ENCODE data around the gene TMEM178B. TPM values are rescaled to one million over a fixed set of nuclear protein-coding genes. Genes with fewer than 3 reads are reported as not detected.

TMEM178B gene
- total and polyA plus RNA-seq, 9 donors: 0.10 to 1.6 (median 0.30) TPM

DNA sequence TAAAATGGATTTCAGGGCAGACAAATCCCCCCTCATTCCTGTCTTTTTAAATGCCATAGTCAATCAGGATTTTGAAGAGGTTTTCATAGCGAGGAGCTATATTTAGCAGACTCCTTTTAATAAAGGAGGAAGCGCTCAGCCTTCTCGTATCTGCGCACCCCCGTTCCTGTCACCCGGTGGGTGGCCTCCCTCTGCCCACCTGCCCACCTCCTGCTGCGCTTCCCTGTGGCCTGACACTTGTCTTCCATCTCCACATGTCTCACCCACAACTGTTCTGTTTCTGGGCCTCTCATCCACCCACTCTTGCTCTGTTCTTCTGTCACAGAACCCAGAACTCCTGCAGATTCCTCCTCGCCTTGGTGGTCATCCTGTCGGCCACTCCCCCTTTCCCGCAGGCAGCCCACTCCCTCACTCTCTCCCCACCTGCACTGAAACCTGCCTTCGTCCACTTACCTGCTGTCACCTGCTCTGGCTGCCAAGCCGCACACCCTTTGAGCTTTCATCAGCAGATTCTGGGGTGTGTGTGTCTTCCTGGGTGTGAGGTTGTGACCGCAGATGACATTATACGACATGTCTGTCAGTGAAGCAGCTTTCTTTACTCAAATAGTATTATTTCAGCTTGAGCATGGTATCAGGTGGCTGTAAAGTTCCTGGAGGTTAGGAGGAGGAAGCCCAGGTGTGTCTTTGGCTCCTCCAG is 313.8 kb downstream of the TMEM178B start:
- H3K9me3 ChIP-seq: no peaks in the 10 kb centered on the region

DNA sequence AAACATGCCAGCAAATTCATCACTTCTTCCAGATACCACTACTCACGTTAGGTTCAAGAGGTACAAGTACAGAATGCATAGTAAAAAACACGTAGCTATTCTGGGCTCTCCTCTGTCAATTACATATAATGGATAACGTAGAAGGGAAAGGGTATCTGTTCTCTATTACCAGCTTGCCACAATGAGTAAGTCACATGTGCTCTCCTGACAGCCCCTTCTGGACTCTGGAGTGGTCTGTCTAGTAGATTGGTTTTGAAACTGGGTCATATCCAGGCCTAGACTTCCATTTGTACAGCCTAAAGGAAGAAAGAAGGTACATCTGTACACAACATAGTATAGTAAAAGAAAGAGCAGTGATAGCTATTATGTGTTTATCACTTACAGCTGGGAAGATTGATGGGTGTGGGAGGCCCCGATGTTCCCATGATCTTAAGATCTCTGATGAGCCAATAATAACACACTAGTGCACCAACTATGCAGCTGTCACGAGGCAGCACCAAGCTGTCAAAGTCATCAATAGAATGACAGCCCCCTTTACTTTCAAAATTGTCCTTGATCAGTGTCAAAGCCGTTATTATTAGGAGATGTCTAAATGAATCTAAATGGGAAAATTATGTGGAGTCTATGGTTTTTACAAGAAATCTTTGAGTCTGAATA is 315.4 kb downstream of the TMEM178B start:
- 43 to 62% (median 47%) methylated on average over 6 of the region's 6 CpGs for WGBS, 3 donors
- intact Hi-C loops (cut with DNase I): no loop called here
- TF ChIP-seq EP300 (IDR thresholded peaks at IDR 0.05): no peak
- TF ChIP-seq, protein P1, sequence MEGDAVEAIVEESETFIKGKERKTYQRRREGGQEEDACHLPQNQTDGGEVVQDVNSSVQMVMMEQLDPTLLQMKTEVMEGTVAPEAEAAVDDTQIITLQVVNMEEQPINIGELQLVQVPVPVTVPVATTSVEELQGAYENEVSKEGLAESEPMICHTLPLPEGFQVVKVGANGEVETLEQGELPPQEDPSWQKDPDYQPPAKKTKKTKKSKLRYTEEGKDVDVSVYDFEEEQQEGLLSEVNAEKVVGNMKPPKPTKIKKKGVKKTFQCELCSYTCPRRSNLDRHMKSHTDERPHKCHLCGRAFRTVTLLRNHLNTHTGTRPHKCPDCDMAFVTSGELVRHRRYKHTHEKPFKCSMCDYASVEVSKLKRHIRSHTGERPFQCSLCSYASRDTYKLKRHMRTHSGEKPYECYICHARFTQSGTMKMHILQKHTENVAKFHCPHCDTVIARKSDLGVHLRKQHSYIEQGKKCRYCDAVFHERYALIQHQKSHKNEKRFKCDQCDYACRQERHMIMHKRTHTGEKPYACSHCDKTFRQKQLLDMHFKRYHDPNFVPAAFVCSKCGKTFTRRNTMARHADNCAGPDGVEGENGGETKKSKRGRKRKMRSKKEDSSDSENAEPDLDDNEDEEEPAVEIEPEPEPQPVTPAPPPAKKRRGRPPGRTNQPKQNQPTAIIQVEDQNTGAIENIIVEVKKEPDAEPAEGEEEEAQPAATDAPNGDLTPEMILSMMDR (IDR thresholded peaks at IDR 0.05): no peak
- no peak for TF ChIP-seq POLR2A (IDR thresholded peaks at IDR 0.05)

More for the DNA sequence above, 313.8 kb downstream of the TMEM178B start:
- Histone ChIP-seq H3K27me3 (no peaks in the 10 kb centered on the region), H3K4me3 (no peak overlapping the region), H3K36me3 (no peaks in the 10 kb centered on the region), H3K4me1 (ENCODE audit: insufficient read depth) (no peaks in the 10 kb centered on the region), H3K27ac (no peak overlapping the region)
- no peak for DNase-seq
- TF ChIP-seq, protein P1 (IDR thresholded peaks at IDR 0.05): no peak
- TF ChIP-seq EP300 (IDR thresholded peaks at IDR 0.05) (no peak), POLR2A (IDR thresholded peaks at IDR 0.05) (no peak)
- 76 to 78% (median 77%) methylated on average over 14 of the region's 14 CpGs for WGBS, 3 donors
- intact Hi-C loops (cut with DNase I): no loop called here

DNA sequence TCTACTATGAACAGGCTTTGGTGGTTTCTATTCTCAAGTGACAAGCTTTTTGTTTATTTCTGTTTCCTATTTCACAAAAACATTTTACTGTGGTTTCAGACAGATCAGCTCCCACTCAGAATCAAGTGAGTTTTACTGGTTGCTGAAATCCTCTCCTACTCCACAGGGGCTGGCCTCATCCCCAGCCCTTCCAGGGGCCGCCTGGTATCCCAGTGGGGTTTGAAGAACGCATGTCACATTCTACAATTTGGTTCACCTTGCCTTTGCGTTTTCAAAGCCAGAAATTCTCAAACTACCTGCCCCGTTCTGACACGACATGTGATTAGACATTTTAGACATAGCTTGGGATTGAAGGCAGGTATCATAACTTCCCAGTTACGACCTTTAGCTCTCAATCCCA is 316.5 kb downstream of the TMEM178B start:
- TF ChIP-seq, protein P1 (IDR thresholded peaks at IDR 0.05): no peak
- TF ChIP-seq POLR2A (IDR thresholded peaks at IDR 0.05) (no peak), EP300 (IDR thresholded peaks at IDR 0.05) (no peak)
- H3K4me1 ChIP-seq (ENCODE audit: insufficient read depth): no peaks in the 10 kb centered on the region
- H3K4me3 ChIP-seq: no peak overlapping the region
- no peaks in the 10 kb centered on the region for H3K27me3 ChIP-seq
- intact Hi-C loops (cut with DNase I): no loop called here
- H3K36me3 ChIP-seq: no peaks in the 10 kb centered on the region
- no peak for DNase-seq
- H3K27ac ChIP-seq: no peak overlapping the region
- no peaks in the 10 kb centered on the region for H3K9me3 ChIP-seq
- 71 to 74% (median 73%) methylated on average over 6 of the region's 6 CpGs for WGBS, 3 donors

More for the DNA sequence above, 315.4 kb downstream of the TMEM178B start:
- no peaks in the 10 kb centered on the region for H3K36me3 ChIP-seq
- H3K27me3 ChIP-seq: no peaks in the 10 kb centered on the region
- no peak overlapping the region for H3K4me3 ChIP-seq
- no peak overlapping the region for H3K27ac ChIP-seq
- DNase-seq: no peak
- no peaks in the 10 kb centered on the region for H3K4me1 ChIP-seq (ENCODE audit: insufficient read depth)
- H3K9me3 ChIP-seq: no peaks in the 10 kb centered on the region

DNA sequence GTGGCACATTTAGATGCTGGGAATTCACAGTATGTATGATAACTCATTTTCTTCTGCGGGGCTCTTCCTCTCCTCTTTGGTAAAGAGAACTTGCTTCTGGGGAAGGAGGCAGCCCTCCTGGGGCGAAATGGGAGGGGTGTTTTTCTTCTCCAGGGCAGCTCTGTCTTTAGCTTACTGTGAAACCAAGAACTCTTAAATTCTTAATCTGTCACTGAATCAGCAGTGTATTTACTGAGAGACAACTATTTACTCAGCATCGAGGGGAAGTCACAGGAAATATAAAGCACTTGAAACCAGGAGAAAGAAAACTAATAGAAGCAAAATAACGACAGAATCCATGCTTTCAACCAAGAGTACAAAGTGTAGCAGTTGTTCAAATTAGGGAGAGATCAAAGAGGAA is 319.2 kb downstream of the TMEM178B start:
- Histone ChIP-seq H3K4me1 (ENCODE audit: insufficient read depth) (no peaks in the 10 kb centered on the region), H3K36me3 (no peaks in the 10 kb centered on the region), H3K27me3 (no peaks in the 10 kb centered on the region), H3K4me3 (no peak overlapping the region), H3K9me3 (no peaks in the 10 kb centered on the region), H3K27ac (no peak overlapping the region)
- no peak for DNase-seq
- 69 to 75% (median 71%) methylated on average over 4 of the region's 4 CpGs for WGBS, 3 donors
- TF ChIP-seq, protein P1 (IDR thresholded peaks at IDR 0.05): no peak
- TF ChIP-seq EP300 (IDR thresholded peaks at IDR 0.05): no peak
- intact Hi-C loops (cut with DNase I): no loop called here

All from ovary (tissue), 9 donors.